GM21717 (cell line): ENCODE measurements around the gene CAPN2.

Experiments
- ATAC-seq: cut with Tn5 transposase; IDR thresholded peaks from one replicate; pipeline ENCODE4 v1.9.1; 2021; ENCODE audit warnings: mild to moderate bottlenecking, moderate library complexity; ENCODE audit not compliant: unreplicated experiment

Gene CAPN2

DNA sequence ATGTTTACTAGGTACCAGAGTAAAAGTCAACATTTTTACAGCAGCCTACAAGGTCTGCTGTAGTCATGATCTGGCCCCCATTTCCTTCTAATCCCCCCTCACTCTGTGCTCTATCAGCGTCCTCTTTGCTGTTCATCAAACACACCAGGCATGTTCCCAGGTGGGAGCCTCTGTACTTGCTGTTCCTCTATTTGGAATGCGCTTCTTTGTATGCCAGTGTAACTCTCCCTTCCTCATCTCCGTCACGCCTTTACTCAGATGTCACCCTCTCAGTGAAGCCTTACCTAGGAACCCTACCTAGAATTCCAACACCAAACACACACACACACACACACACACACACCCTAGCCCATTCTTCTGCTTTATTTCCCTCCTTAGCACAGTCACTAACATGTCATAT is 112.4 kb downstream of the CAPN2 start:
- ATAC-seq: no peak
